Posterior cingulate gyrus (tissue), 11 donors: Measurements from ENCODE around the gene TAP1.

Source experiments
- DNase-seq, 10 donors: peaks; one replicate each; pipeline versions ENCODE4 v3.0.0 to v3.0.0-alpha.2; 2020 to 2021; ENCODE audit warnings: mixed read lengths in 3 of 10
- intact Hi-C: fragments of 100-400 bp; cut with DNase I; formaldehyde crosslinking; loops from one replicate; pipeline ENCODE4 v1.15.1; 2023

The TAP1 gene

GRCh38 chr6:32865724-32866443, 12.4 kb upstream of the TAP1 start:
- DNase-seq, result no peak
- intact Hi-C loops, result loop anchor here (5.0 kb wide), 1 partner anchor 449 kb away; no protein-coding TSS in a partner anchor

GRCh38 chr6:32862725-32863124, 9.2 kb upstream of the TAP1 start:
- intact Hi-C loops, result no loop called here
- DNase-seq, result no peak

GRCh38 chr6:32860674-32861073, 7.2 kb upstream of the TAP1 start:
- no peak for DNase-seq

GRCh38 chr6:32858194-32858593, 4.7 kb upstream of the TAP1 start:
- intact Hi-C loops, result no loop called here
- DNase-seq, result no peak

More at GRCh38 chr6:32860674-32861073, 7.2 kb upstream of the TAP1 start:
- intact Hi-C loops, result no loop called here

- DNase-seq, result no peak
- intact Hi-C loops, result no loop called here
Observed at GRCh38 chr6:32857156-32857891, 3.8 kb upstream of the TAP1 start.

GRCh38 chr6:32855467-32856174, 2.1 kb upstream of the TAP1 start:
- DNase-seq, result no peak
- intact Hi-C loops, result no loop called here

- peak in 3 of 10 donors; percentile 18 to 72 (median 62) for DNase-seq
- intact Hi-C loops, result loop anchor here (1.0 kb wide), 1 partner anchor 16 kb away; the partner anchor contains the start of gene TAP2
Observed at GRCh38 chr6:32854376-32855178, 1.1 kb upstream of the TAP1 start.

- DNase-seq, result peak; percentile 30 to 92 (median 44)
- intact Hi-C loops, result no loop called here
Observed at GRCh38 chr6:32852844-32853540, 512 bp downstream of the TAP1 start.

- intact Hi-C loops, result no loop called here
Observed at GRCh38 chr6:32852018-32852843, 1.3 kb downstream of the TAP1 start.

GRCh38 chr6:32851025-32851424, 2.5 kb downstream of the TAP1 start:
- intact Hi-C loops, result no loop called here
- DNase-seq, result no peak

More at GRCh38 chr6:32852018-32852843, 1.3 kb downstream of the TAP1 start:
- DNase-seq, result peak in 4 of 10 donors; percentile 30 to 89 (median 54)

- intact Hi-C loops, result no loop called here
- no peak for DNase-seq
Observed at GRCh38 chr6:32849126-32849525, 4.4 kb downstream of the TAP1 start.

GRCh38 chr6:32847795-32848194, 5.7 kb downstream of the TAP1 start:
- no peak for DNase-seq
- intact Hi-C loops, result no loop called here

GRCh38 chr6:32847004-32847403, 6.5 kb downstream of the TAP1 start:
- intact Hi-C loops, result no loop called here
- DNase-seq, result peak in 1 of 10 donors; percentile 71

GRCh38 chr6:32845384-32845884, 8.1 kb downstream of the TAP1 start:
- intact Hi-C loops, result no loop called here
- DNase-seq, result peak in 3 of 10 donors; percentile 59 to 86 (median 61)

GRCh38 chr6:32844839-32845383, 8.6 kb downstream of the TAP1 start:
- no peak for DNase-seq
- intact Hi-C loops, result no loop called here

- intact Hi-C loops, result no loop called here
- peak; percentile 82 to 99 (median 94) for DNase-seq
Observed at GRCh38 chr6:32843979-32844838, 9.3 kb downstream of the TAP1 start, which contains the start of gene PSMB8. PSMB8 (minus strand) TSS chr6:32844047; CDS start chr6:32843996, 51 bp downstream.

- intact Hi-C loops, result no loop called here
- DNase-seq, result no peak
Observed at GRCh38 chr6:32843331-32843978, 10.0 kb downstream of the TAP1 start.
